DND-41 (cell line): Measurements from ENCODE around the gene LTA4H.

ENCODE experiments used
- ATAC-seq: fragments of 200-7000 bp; cut with Tn5 transposase; 3 replicates; pipeline ENCODE4 v1.9.1; 2021; ENCODE audit warnings: low read depth; ENCODE audit not compliant: insufficient read depth
- DNase-seq: peaks from one replicate; pipeline ENCODE4 v3.0.0-alpha.2; 2020
- H2AFZ ChIP-seq: 2 replicates; pipeline ENCODE4 v1.6.0; 2012; ENCODE audit warnings: low read depth, low read length
- H3K27ac ChIP-seq: 2 replicates; pipeline ENCODE4 v1.5.1; 2012; ENCODE audit warnings: low read length, inconsistent platforms
- H3K27me3 ChIP-seq: fragments of 200-600 bp; sonication (generic); 2 replicates; pipeline ENCODE4 v1.6.0; 2012; ENCODE audit warnings: low read length, mild to moderate bottlenecking, inconsistent platforms; ENCODE audit not compliant: insufficient read depth, poor library complexity
- H3K36me3 ChIP-seq: 2 replicates; pipeline ENCODE4 v1.5.1; 2012; ENCODE audit warnings: low read length, inconsistent platforms; ENCODE audit not compliant: insufficient read depth
- H3K4me1 ChIP-seq: 2 replicates; pipeline ENCODE4 v1.5.1; 2012; ENCODE audit warnings: mild to moderate bottlenecking, low read length; ENCODE audit not compliant: insufficient read depth
- H3K4me2 ChIP-seq: 2 replicates; pipeline ENCODE4 v1.6.0; 2012; ENCODE audit warnings: mild to moderate bottlenecking, moderate library complexity, low read length, inconsistent platforms; ENCODE audit not compliant: insufficient read depth
- H3K4me3 ChIP-seq, 2 experiments: fragments of 200-600 bp in 1 of 2; shearing (Covaris generic) in 1 of 2; 2 replicates each; pipeline ENCODE4 v1.5.1; 2012 to 2016; ENCODE audit warnings: inconsistent platforms in 2 of 2, low read length in 2 of 2, mild to moderate bottlenecking in 2 of 2, low read depth in 1 of 2, moderate library complexity in 1 of 2
- H3K79me2 ChIP-seq: 2 replicates; pipeline ENCODE4 v1.6.0; 2012; ENCODE audit warnings: low read length, inconsistent platforms; ENCODE audit not compliant: insufficient read depth
- H3K9ac ChIP-seq: 2 replicates; pipeline ENCODE4 v1.6.0; 2012; ENCODE audit warnings: low read depth, mild to moderate bottlenecking, inconsistent platforms, low read length, moderate library complexity
- H3K9me3 ChIP-seq: 2 replicates; pipeline ENCODE4 v1.5.1; 2012; ENCODE audit warnings: low read length, moderate library complexity, mild to moderate bottlenecking, inconsistent platforms; ENCODE audit not compliant: insufficient read depth, severe bottlenecking
- H4K20me1 ChIP-seq: 2 replicates; pipeline ENCODE4 v1.6.0; 2012; ENCODE audit warnings: low read length; ENCODE audit not compliant: insufficient read depth
- CTCF ChIP-seq: IDR thresholded peaks from 2 replicates; pipeline ENCODE4 v1.5.1; 2012; ENCODE audit warnings: borderline replicate concordance, low read length, moderate library complexity, mild to moderate bottlenecking; ENCODE audit not compliant: poor library complexity, severe bottlenecking; ENCODE audit errors: extremely low read depth
- EZH2 ChIP-seq: IDR thresholded peaks from 3 replicates; pipeline ENCODE4 v1.6.1; 2012; ENCODE audit warnings: borderline replicate concordance, low read depth, mild to moderate bottlenecking, moderate library complexity, low read length, inconsistent platforms; ENCODE audit not compliant: severe bottlenecking

Gene LTA4H

GRCh38 chr12:95953000-95953399, 82.4 kb downstream of the LTA4H start:
- H3K27ac ChIP-seq, result no peak overlapping the region
- DNase-seq (no peak), ATAC-seq (no peak)
- H4K20me1 ChIP-seq, result no peaks in the 10 kb centered on the region
- TF ChIP-seq CTCF, result no peak
- TF ChIP-seq EZH2, result no peak
- no peaks in the 10 kb centered on the region for H3K9me3 ChIP-seq
- H2AFZ ChIP-seq, result no peak overlapping the region
- no peaks in the 10 kb centered on the region for H3K4me1 ChIP-seq
- H3K9ac ChIP-seq, result no peak overlapping the region
- H3K4me2 ChIP-seq, result no peak overlapping the region
- H3K27me3 ChIP-seq, result no peaks in the 10 kb centered on the region
- H3K79me2 ChIP-seq, result no peaks in the 10 kb centered on the region
- H3K4me3 ChIP-seq, result no peak overlapping the region
- no peaks in the 10 kb centered on the region for H3K36me3 ChIP-seq

GRCh38 chr12:95951515-95951914, 83.9 kb downstream of the LTA4H start:
- Histone ChIP-seq H3K9me3 (no peaks in the 10 kb centered on the region), H3K36me3 (no peaks in the 10 kb centered on the region), H3K4me3 (no peak overlapping the region), H3K27me3 (no peaks in the 10 kb centered on the region), H3K79me2 (no peaks in the 10 kb centered on the region), H4K20me1 (no peaks in the 10 kb centered on the region), H3K9ac (no peak overlapping the region), H3K4me2 (no peak overlapping the region), H3K27ac (no peak overlapping the region), H2AFZ (no peak overlapping the region), H3K4me1 (no peaks in the 10 kb centered on the region)
- ATAC-seq, result no peak
- TF ChIP-seq CTCF, result no peak
- no peak for TF ChIP-seq EZH2
- no peak for DNase-seq
